H1 (cell line): Measurements from ENCODE around the gene FMNL2. TPM values are rescaled to one million over a fixed set of nuclear protein-coding genes. Genes with fewer than 3 reads are reported as not detected.

Source experiments
- CTCF ChIA-PET: fragments of 300-600 bp; sonication (Branson Sonifier 250); formaldehyde crosslinking; loops from one replicate; lab custom pipeline; 2021; ENCODE audit not compliant: partially characterized antibody; lab: Charles Lee
- POLR2A ChIA-PET: fragments of 300-600 bp; sonication (Branson Sonifier 250); formaldehyde crosslinking; loops from one replicate; lab custom pipeline; 2021; ENCODE audit warnings: inconsistent platforms; ENCODE audit not compliant: partially characterized antibody; lab: Charles Lee
- DNase-seq, 2 experiments: peaks; one replicate each; pipeline versions ENCODE4 v3.0.0 to v3.0.0-alpha.2; 2010 to 2022; ENCODE audit warnings: low spot score in 2 of 2, low read depth in 1 of 2, mixed read lengths in 1 of 2
- FAIRE-seq: peaks from 2 replicates; lab custom pipeline; 2011; peaks lifted over from hg19 to GRCh38; lab: Jason Lieb, UNC
- H2AFZ ChIP-seq: 2 replicates; pipeline ENCODE4 v1.8.1; 2012; ENCODE audit warnings: low read length, inconsistent platforms
- H2AK5ac ChIP-seq: 2 replicates; pipeline ENCODE4 v1.6.1; 2013; ENCODE audit warnings: low read depth, low read length
- H2BK120ac ChIP-seq: replicated peaks from 2 replicates; pipeline ENCODE3; 2013; ENCODE audit warnings: low read depth, low read length, inconsistent platforms
- H2BK12ac ChIP-seq: 2 replicates; pipeline ENCODE4 v1.6.1; 2013; ENCODE audit warnings: low read depth, low read length
- H2BK15ac ChIP-seq: 2 replicates; pipeline ENCODE4 v1.6.1; 2013; ENCODE audit warnings: low read length
- H2BK20ac ChIP-seq: 2 replicates; pipeline ENCODE4 v1.6.1; 2013; ENCODE audit warnings: low read length
- H2BK5ac ChIP-seq: 2 replicates; pipeline ENCODE4 v1.6.1; 2013; ENCODE audit warnings: low read depth, low read length
- H3K14ac ChIP-seq: 2 replicates; pipeline ENCODE4 v1.6.1; 2013; ENCODE audit warnings: inconsistent platforms; ENCODE audit not compliant: insufficient read length
- H3K18ac ChIP-seq: 2 replicates; pipeline ENCODE4 v1.6.1; 2013; ENCODE audit warnings: low read length; ENCODE audit errors: extremely low read depth
- H3K23ac ChIP-seq: 2 replicates; pipeline ENCODE4 v1.6.1; 2013; ENCODE audit warnings: inconsistent platforms; ENCODE audit not compliant: insufficient read length
- H3K23me2 ChIP-seq: 2 replicates; pipeline ENCODE4 v1.6.1; 2013; ENCODE audit warnings: low read depth, low read length
- H3K27ac ChIP-seq: 2 replicates; pipeline ENCODE4 v1.6.1; 2011; ENCODE audit warnings: low read depth, low read length, inconsistent platforms
- H3K27me3 ChIP-seq, 4 experiments: replicated peaks in 1 of 4; 1 replicate in 1 of 4; 2 replicates in 3 of 4; pipeline versions ENCODE4 v1.6.1 to v1.8.1; 2011 to 2013; ENCODE audit warnings: low read length in 3 of 4, mild to moderate bottlenecking in 3 of 4, inconsistent platforms in 2 of 4, mixed read lengths in 2 of 4, moderate library complexity in 1 of 4; ENCODE audit not compliant: control insufficient read depth in 3 of 4, insufficient read depth in 3 of 4; ENCODE audit errors: extremely low read depth in 1 of 4
- H3K36me3 ChIP-seq, 4 experiments: 2 replicates each; pipeline versions ENCODE4 v1.6.1 to v1.8.1; 2011 to 2013; ENCODE audit warnings: mild to moderate bottlenecking in 4 of 4, low read length in 3 of 4, moderate library complexity in 2 of 4, control low read depth in 1 of 4, inconsistent platforms in 1 of 4; ENCODE audit not compliant: insufficient read depth in 4 of 4, control insufficient read depth in 2 of 4
- H3K4ac ChIP-seq: replicated peaks from 2 replicates; pipeline ENCODE3; 2013; ENCODE audit warnings: low read length, low read depth, mixed read lengths, inconsistent platforms; ENCODE audit not compliant: insufficient read length
- H3K4me1 ChIP-seq, 4 experiments: replicated peaks in 1 of 4; 1 replicate in 1 of 4; 2 replicates in 3 of 4; pipeline versions ENCODE4 v1.6.1 to v1.8.1; 2011 to 2013; ENCODE audit warnings: low read length in 3 of 4, inconsistent platforms in 2 of 4, mixed read lengths in 1 of 4; ENCODE audit not compliant: insufficient read depth in 4 of 4, control insufficient read depth in 3 of 4
- H3K4me2 ChIP-seq, 2 experiments: 2 replicates each; pipeline versions ENCODE4 v1.6.1 to v1.8.1; 2011 to 2013; ENCODE audit warnings: low read depth in 2 of 2, low read length in 2 of 2, control low read depth in 1 of 2, inconsistent platforms in 1 of 2, mild to moderate bottlenecking in 1 of 2; ENCODE audit not compliant: insufficient read depth in 1 of 2
- H3K4me3 ChIP-seq, 4 experiments: fragments of 200-600, 300-600 bp in 1 of 4; sonication (generic), shearing (Covaris generic), sonication (Bioruptor Twin) in 1 of 4; 2 replicates each; pipeline versions ENCODE4 v1.5.1 to v1.8.1; 2011 to 2016; ENCODE audit warnings: low read length in 4 of 4, low read depth in 3 of 4, control low read depth in 2 of 4, inconsistent platforms in 2 of 4, mild to moderate bottlenecking in 2 of 4, mixed read lengths in 1 of 4, moderate library complexity in 1 of 4; ENCODE audit not compliant: insufficient read depth in 2 of 4; ENCODE audit errors: extremely low read depth in 1 of 4
- H3K56ac ChIP-seq: replicated peaks from 2 replicates; pipeline ENCODE3; 2013; ENCODE audit warnings: low read depth, mild to moderate bottlenecking, mixed read lengths, low read length, inconsistent platforms; ENCODE audit not compliant: insufficient read length
- H3K79me1 ChIP-seq: 2 replicates; pipeline ENCODE4 v1.6.1; 2013; ENCODE audit warnings: low read depth, low read length, control low read depth
- H3K79me2 ChIP-seq, 2 experiments: 2 replicates each; pipeline versions ENCODE4 v1.6.1 to v1.8.1; 2012 to 2013; ENCODE audit warnings: low read length in 2 of 2, mild to moderate bottlenecking in 2 of 2, inconsistent platforms in 1 of 2; ENCODE audit not compliant: insufficient read depth in 2 of 2, control insufficient read depth in 1 of 2
- H3K9ac ChIP-seq, 4 experiments: replicated peaks in 1 of 4; 1 replicate in 1 of 4; 2 replicates in 3 of 4; pipeline versions ENCODE4 v1.6.1 to v1.8.1; 2011 to 2013; ENCODE audit warnings: low read depth in 3 of 4, low read length in 3 of 4, control low read depth in 2 of 4, mild to moderate bottlenecking in 2 of 4, moderate library complexity in 2 of 4, inconsistent platforms in 1 of 4; ENCODE audit errors: extremely low read depth in 1 of 4
- H3K9me3 ChIP-seq, 2 experiments: 2 replicates each; pipeline versions ENCODE4 v1.6.1 to v1.8.1; 2012 to 2013; ENCODE audit warnings: mild to moderate bottlenecking in 2 of 2, moderate library complexity in 2 of 2, control low read depth in 1 of 2, inconsistent platforms in 1 of 2, low read depth in 1 of 2, low read length in 1 of 2, mixed read lengths in 1 of 2; ENCODE audit not compliant: insufficient read depth in 2 of 2
- H4K20me1 ChIP-seq, 2 experiments: replicated peaks in 1 of 2; 2 replicates each; pipeline versions ENCODE3 to v1.8.1; 2011 to 2013; ENCODE audit warnings: inconsistent platforms in 2 of 2, low read length in 2 of 2, mild to moderate bottlenecking in 1 of 2; ENCODE audit not compliant: insufficient read depth in 2 of 2, control insufficient read depth in 1 of 2
- H4K5ac ChIP-seq: 2 replicates; pipeline ENCODE4 v1.6.1; 2013; ENCODE audit warnings: low read length, low read depth, mixed read lengths, inconsistent platforms; ENCODE audit not compliant: insufficient read length
- H4K8ac ChIP-seq: 2 replicates; pipeline ENCODE4 v1.8.0; 2013; ENCODE audit warnings: mild to moderate bottlenecking, moderate library complexity, low read length, inconsistent platforms; ENCODE audit not compliant: insufficient read depth; ENCODE audit errors: extremely low read depth
- H4K91ac ChIP-seq: replicated peaks from 2 replicates; pipeline ENCODE3; 2013; ENCODE audit warnings: low read length, mixed read lengths, inconsistent platforms; ENCODE audit not compliant: insufficient read length
- BACH1 ChIP-seq: IDR thresholded peaks from 2 replicates; pipeline ENCODE4 v1.6.1; 2012; ENCODE audit warnings: low read length, improper control_type of control experiment
- CTCF ChIP-seq, 3 experiments: IDR thresholded peaks; 1 replicate in 2 of 3; 2 replicates in 1 of 3; pipeline versions ENCODE4 v1.5.1 to v1.6.1; 2011; ENCODE audit warnings: low read length in 3 of 3, mild to moderate bottlenecking in 3 of 3, inconsistent platforms in 2 of 3, low read depth in 1 of 3, moderate library complexity in 1 of 3; ENCODE audit not compliant: insufficient read depth in 1 of 3; ENCODE audit errors: control extremely low read depth in 1 of 3
- GABPA ChIP-seq: IDR thresholded peaks from 2 replicates; pipeline ENCODE4 v1.6.1; 2011; ENCODE audit warnings: mild to moderate bottlenecking, low read length, moderate library complexity, borderline replicate concordance; ENCODE audit not compliant: insufficient read depth
- HDAC2 ChIP-seq, 2 experiments: fragments of 300-600 bp in 1 of 2; sonication (generic) in 1 of 2; IDR thresholded peaks; 2 replicates each; pipeline ENCODE4 v1.6.1; 2011 to 2012; ENCODE audit warnings: low read depth in 2 of 2, low read length in 2 of 2, mild to moderate bottlenecking in 2 of 2, moderate library complexity in 2 of 2, borderline replicate concordance in 1 of 2, inconsistent platforms in 1 of 2
- HDAC6 ChIP-seq: IDR thresholded peaks from one replicate; pipeline ENCODE4 v1.7.1; 2012; ENCODE audit warnings: low read depth, mild to moderate bottlenecking, inconsistent platforms, low read length, moderate library complexity
- NANOG ChIP-seq: IDR thresholded peaks from 2 replicates; pipeline ENCODE4 v1.6.1; 2011; ENCODE audit warnings: low read length, low read depth, mild to moderate bottlenecking, inconsistent platforms; ENCODE audit not compliant: insufficient read depth, poor library complexity, severe bottlenecking
- SP2 ChIP-seq: IDR thresholded peaks from 2 replicates; pipeline ENCODE4 v1.6.1; 2012; ENCODE audit warnings: mild to moderate bottlenecking, low read length, inconsistent platforms
- SRF ChIP-seq: IDR thresholded peaks from 2 replicates; pipeline ENCODE4 v1.6.1; 2011; ENCODE audit warnings: mild to moderate bottlenecking, low read depth, low read length, moderate library complexity
- ZNF274 ChIP-seq: IDR thresholded peaks from 2 replicates; pipeline ENCODE4 v1.7.0; 2012; ENCODE audit warnings: low read length, borderline replicate concordance; ENCODE audit errors: extremely low read depth
- WGBS, 2 experiments: shearing (Covaris generic) in 1 of 2; methylation state at CpG; one replicate each; pipeline versions ENCODE4 v1.1.6 to v1.1.7; 2013 to 2015; ENCODE audit warnings: low lambda C conversion rate in 2 of 2, mixed read lengths in 2 of 2, inconsistent platforms in 1 of 2, low coverage in 1 of 2, missing lambda C conversion rate in 1 of 2; ENCODE audit not compliant: insufficient replicate concordance in 2 of 2, insufficient coverage in 1 of 2, insufficient read length in 1 of 2; ENCODE audit errors: extremely low coverage in 1 of 2, missing lambda C conversion rate in 1 of 2; 5-methylcytosine and 5-hydroxymethylcytosine counted together
- polyA plus RNA-seq, 7 experiments: library from polyadenylated mRNA; depleted of rRNA in 3 of 7; stranded (reverse) in 5 of 7; unstranded in 2 of 7; fragments of >200 nt in 5 of 7; fragments of 200-250 nt in 2 of 7; gene quantifications; 1 replicate in 5 of 7; 2 replicates in 1 of 7; 4 replicates in 1 of 7; pipeline versions ENCODE4 v1.2.1 to v1.2.3, GENCODE V29; 2011 to 2013; ENCODE audit warnings: missing spikeins in 2 of 7, mixed read lengths in 2 of 7
- total RNA-seq: library from RNA; stranded (reverse); fragmentation: NEBNext Ultra II Directional; extraction: Animal tissue kit (Norgen Biotek cat#: 25700); gene quantifications from 2 replicates; pipeline ENCODE4 v1.2.1, GENCODE V29; 2021

The FMNL2 gene
- total and polyA plus RNA-seq, 2 of the 8 experiments (the other 6 are each of a cell fraction or from before 2014, with no cell fraction given): 15.5 to 45.1 TPM

DNA sequence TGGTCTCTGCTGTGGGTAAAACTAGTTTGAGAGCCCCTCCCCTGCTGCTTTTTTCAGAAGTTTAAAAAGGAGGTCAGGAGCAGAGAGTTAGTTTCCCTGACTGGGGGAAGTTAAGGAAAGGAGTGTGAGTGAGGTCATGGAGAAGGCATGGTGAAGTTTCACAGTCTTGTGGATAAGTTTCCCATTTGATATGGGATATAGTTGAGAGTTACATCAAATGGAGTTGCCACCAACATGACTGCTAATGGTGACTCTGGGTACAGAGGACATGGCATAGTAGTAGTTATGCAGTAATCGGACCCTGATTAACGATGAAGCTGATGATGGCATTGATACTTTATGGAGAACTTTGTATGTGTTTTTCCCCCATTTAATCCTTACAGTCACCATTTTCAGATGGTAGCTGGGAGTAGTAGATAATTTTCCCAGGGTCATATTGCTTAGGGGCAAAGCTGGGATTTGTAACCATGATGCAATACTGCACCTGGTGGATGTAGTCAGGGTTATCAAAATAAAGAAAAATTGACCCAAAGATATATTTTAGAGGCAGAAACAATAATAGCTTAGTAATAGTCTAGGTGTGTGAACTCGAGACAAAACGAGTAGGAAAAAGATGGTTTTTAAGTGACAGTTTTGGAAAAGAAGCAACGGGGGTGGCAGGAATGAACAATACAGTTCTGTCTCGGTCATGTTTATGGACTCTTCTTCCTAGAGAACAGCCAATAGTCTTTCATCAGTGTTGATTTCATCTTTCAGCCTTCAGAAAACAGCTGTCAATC lies 74.6 kb downstream of the FMNL2 start:
- no peak overlapping the region for H2BK5ac ChIP-seq
- no peak overlapping the region for H3K56ac ChIP-seq
- no peak overlapping the region for H3K14ac ChIP-seq
- DNase-seq: no peak
- 81% methylated on average over 6 of the region's 6 CpGs; no CpG with 5 or more reads in 1 of the 2 experiments for WGBS, 2 experiments
- no peaks in the 10 kb centered on the region for H3K27me3 ChIP-seq
- H3K79me2 ChIP-seq: peaks cover 0 to 92% of the 10 kb centered on the region in 2 experiments; a peak in 3 of 4 replicates
- no peak overlapping the region for H2BK12ac ChIP-seq
- no peak overlapping the region for H2BK120ac ChIP-seq
- no peaks in the 10 kb centered on the region for H3K36me3 ChIP-seq
- H3K79me1 ChIP-seq: peaks cover 13% of the 10 kb centered on the region
- no peak overlapping the region for H4K5ac ChIP-seq
- no peaks in the 10 kb centered on the region for H3K23me2 ChIP-seq
- no peak overlapping the region for H2AK5ac ChIP-seq
- H2BK20ac ChIP-seq: no peak overlapping the region
- ChIA-PET CTCF (interaction anchor here (0.7 to 1.1 kb wide), 5 partner anchors 9 to 145 kb away, joined by 3 read pairs; no protein-coding TSS in a partner anchor), POLR2A (interaction anchor here (0.8 kb wide), 1 partner anchor 13 kb away, joined by 3 read pairs; no protein-coding TSS in a partner anchor)
- no peak overlapping the region for H2BK15ac ChIP-seq
- no peak overlapping the region for H3K4me3 ChIP-seq
- FAIRE-seq: no peak
- no peak overlapping the region for H3K18ac ChIP-seq
- H3K27ac ChIP-seq: no peak overlapping the region
- H4K91ac ChIP-seq: no peak overlapping the region
- no peak overlapping the region for H3K4ac ChIP-seq
- H3K4me1 ChIP-seq: peaks cover 4 to 20% (median 11%) of the 10 kb centered on the region in 4 experiments; a peak in 6 of 7 replicates
- no peak overlapping the region for H3K9ac ChIP-seq
- no peak overlapping the region for H3K4me2 ChIP-seq
- H2AFZ ChIP-seq: no peak overlapping the region
- no peak overlapping the region for H4K8ac ChIP-seq
- peaks cover 0 to 5% of the 10 kb centered on the region in 2 experiments for H4K20me1 ChIP-seq
- no peak overlapping the region for H3K23ac ChIP-seq
- H3K9me3 ChIP-seq: no peaks in the 10 kb centered on the region
- TF ChIP-seq HDAC2 (IDR thresholded peaks at IDR 0.05; ENCODE audit: borderline replicate concordance in 1 of 2, low read depth in 2 of 2, low read length in 2 of 2) (no peak), ZNF274 (no peak), CTCF (IDR thresholded peaks at IDR 0.05; ENCODE audit: control extremely low read depth in 1 of 3, insufficient read depth in 1 of 3, low read depth in 1 of 3, low read length in 3 of 3) (no peak), SRF (no peak), HDAC6 (no peak), NANOG (no peak), BACH1 (no peak), GABPA (no peak), SP2 (no peak)
